ENCODE data around the gene RMND1.

Gene RMND1, protein sequence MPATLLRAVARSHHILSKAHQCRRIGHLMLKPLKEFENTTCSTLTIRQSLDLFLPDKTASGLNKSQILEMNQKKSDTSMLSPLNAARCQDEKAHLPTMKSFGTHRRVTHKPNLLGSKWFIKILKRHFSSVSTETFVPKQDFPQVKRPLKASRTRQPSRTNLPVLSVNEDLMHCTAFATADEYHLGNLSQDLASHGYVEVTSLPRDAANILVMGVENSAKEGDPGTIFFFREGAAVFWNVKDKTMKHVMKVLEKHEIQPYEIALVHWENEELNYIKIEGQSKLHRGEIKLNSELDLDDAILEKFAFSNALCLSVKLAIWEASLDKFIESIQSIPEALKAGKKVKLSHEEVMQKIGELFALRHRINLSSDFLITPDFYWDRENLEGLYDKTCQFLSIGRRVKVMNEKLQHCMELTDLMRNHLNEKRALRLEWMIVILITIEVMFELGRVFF

GRCh38 chr6:151451950-151452749, at the start of gene RMND1:
TSS of gene RMND1 (minus strand) at chr6:151452126. CDS start at chr6:151445811, 6,315 bp downstream.
- DNase-seq (ENCODE audit: insufficient read length, low spot score): peak; percentile 97
- FAIRE-seq: peak; percentile 81

- DNase-seq (ENCODE audit: insufficient read length, low spot score) (no peak), FAIRE-seq (no peak)
These were observed 47.6 kb upstream of the RMND1 start for GRCh38 chr6:151499551-151499950.

DNA sequence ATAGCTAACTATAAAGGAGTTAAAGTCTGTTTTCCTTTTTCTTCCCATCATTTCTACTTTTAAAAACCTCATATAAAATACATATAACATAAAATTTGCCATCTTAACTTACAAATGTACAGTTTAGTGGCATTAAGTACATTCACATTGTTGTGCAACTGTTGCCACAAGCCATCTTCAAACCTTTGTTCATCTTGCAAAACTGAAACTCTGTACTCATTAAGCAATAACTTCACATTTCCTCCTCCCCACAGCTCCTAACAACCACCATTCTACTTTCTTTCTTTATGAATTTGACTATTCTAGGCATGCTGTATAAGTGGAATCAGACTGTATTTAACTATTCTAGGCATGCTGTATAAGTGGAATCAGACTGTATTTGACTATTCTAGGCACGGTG, 46.4 kb upstream of the RMND1 start:
- FAIRE-seq (no peak), DNase-seq (ENCODE audit: insufficient read length, low spot score) (no peak)

DNA sequence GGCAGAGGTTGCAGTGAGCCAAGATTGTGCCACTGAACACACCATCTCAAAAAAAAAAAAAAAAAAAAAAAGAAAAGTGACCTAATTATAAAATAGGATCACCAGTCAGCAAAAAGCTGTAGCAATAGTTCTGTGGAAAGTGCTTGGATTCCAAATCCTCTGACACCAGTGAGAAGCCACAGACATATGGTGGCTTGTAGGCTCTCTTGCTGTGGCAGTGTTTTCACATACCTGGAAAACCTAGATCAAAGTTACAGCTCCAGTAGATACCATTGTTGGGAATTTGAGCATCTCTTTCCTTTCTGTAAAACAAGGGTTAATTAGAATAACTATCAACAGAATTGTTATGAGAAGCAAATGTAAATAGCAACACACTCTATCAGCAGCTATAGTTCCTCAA, 46.0 kb upstream of the RMND1 start:
- no peak for FAIRE-seq

GRCh38 chr6:151495380-151495779, 43.5 kb upstream of the RMND1 start:
- DNase-seq (ENCODE audit: insufficient read length, low spot score) (no peak), FAIRE-seq (no peak)

More for the DNA sequence above, 46.0 kb upstream of the RMND1 start:
- no peak for DNase-seq (ENCODE audit: insufficient read length, low spot score)

GRCh38 chr6:151494936-151495320, 43.0 kb upstream of the RMND1 start:
- DNase-seq (ENCODE audit: insufficient read length, low spot score) (no peak), FAIRE-seq (no peak)

DNA sequence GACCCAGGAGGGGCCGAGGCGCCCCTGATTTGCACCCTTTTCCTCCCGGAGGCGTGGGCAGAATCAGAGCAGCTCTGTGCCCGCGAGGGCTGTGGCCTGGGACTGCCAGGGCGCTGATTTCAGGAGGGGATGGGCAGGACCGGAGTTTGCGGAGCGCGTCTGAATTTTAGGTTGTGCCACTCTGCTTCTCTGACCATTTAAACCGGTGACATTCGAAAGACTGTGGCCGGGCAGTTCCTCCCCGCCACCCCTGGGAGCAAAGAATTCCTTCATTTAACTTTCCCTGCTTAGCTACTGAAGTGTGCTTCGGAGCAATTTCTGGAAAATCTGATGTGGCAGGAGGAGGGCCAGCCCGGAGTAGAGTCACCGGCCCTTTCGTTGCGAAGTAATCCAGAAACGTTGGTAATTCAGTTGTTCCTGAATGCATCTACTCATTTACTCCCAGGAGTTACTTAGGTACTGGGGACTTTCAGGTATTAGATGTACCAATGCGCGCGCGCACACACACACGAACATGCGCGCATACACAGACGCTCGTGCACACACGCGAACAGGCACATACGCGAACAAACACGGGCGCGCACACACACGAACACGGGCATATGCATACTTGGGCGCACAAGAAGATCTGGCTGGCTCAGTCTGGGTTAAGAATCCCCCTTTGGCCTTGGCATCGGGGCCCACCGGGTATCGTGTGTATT, 42.5 kb upstream of the RMND1 start:
- no peak for FAIRE-seq
- DNase-seq (ENCODE audit: insufficient read length, low spot score): no peak

DNA sequence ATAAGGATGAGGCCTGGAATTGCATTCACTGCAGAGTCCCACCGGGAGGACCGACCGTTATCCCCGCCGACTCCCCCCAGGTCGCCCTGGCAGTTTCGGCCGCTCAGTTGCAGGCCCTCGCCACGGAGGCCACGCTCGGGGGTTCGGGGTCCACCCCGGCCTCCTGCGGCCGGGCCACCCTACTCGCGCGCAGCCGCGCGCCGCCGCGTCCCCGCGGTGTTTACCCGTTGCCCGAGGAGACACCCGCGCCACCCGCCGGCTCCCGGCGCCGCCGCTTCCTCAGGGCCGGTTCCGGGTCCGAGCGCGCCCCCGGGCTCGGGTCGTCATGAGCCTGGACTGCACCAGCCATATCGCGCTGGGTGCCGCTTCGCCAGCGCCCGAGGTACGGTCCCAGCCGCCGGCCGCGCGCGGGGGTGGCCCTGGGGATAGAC, 41.9 kb upstream of the RMND1 start, which contains the start of gene CCDC170:
Gene CCDC170 (plus strand): TSS at position 214 of the 431 bp plus-strand sequence. CDS start 112 bp downstream, at position 326.
- FAIRE-seq: no peak
- DNase-seq (ENCODE audit: insufficient read length, low spot score): no peak

DNA sequence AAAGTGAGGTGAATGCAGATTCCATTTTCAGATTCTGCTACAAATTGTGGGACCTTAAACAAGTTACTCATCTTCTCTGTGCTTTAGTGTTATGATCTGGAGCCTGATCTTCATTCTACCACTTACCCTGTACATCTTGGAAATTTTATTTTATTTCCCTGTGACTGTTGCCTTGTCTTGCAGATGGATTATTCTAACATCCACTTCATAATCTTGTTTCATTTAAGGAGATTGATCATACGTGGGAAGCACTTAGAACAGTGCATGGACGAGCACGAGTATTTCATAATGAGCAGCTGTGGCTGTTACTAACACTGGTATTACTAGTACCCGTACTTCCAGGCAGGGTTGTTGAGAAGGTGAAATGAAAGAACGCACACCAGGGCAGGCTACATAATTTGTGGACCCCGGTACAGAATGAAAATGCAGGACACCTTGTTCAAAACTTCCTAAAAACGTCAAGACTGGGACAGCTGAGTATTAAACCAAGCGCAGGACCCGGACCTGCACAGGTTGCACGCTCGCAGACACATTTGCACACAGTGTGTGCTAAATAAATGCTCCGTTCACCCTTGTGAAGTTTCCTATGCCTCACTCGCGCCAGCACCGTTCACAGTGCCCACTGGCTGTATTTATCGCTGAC, 41.4 kb upstream of the RMND1 start:
- FAIRE-seq (no peak), DNase-seq (ENCODE audit: insufficient read length, low spot score) (no peak)

- FAIRE-seq (no peak), DNase-seq (ENCODE audit: insufficient read length, low spot score) (no peak)
These were observed 39.1 kb upstream of the RMND1 start for GRCh38 chr6:151490996-151491395.

DNA sequence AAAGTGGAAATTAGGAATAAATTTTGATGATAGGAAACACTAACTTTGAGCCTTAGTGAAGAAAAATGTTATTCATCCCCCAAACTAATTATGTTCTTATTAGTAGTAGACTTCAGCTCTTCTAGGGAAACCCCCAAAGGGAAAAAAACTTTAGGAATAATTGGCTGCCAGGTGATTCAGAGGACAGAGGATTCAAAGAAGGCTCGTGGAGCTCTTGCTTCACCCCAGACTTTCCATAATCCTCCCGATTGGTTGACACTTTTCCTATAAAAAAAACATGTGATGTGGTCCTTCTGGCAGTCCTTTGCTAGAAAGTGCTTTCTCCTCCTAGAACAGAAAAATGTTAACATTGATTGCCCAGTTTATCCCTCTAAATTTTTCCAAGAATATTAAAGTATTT, 36.3 kb upstream of the RMND1 start:
- no peak for DNase-seq (ENCODE audit: insufficient read length, low spot score)
- no peak for FAIRE-seq

DNA sequence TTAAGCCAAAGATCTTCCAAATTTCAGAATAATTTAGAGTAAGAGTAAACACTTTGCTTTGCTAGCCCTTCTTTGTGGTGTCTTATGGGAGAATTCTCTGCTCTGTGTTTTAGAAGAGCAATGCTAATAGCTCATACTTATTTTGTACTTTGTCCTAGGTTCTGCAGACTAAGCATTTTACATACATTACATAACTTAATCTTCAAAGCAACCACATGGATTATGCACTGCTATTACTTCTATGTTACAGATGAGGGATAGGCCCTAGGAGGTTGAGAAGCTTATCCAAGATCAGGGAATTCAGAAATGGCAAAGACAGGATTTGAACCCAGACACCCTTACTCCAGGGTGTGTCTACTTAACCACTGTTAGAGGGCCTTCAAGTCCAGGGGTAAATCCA, 32.1 kb upstream of the RMND1 start:
- FAIRE-seq: no peak
- DNase-seq (ENCODE audit: insufficient read length, low spot score): no peak

DNA sequence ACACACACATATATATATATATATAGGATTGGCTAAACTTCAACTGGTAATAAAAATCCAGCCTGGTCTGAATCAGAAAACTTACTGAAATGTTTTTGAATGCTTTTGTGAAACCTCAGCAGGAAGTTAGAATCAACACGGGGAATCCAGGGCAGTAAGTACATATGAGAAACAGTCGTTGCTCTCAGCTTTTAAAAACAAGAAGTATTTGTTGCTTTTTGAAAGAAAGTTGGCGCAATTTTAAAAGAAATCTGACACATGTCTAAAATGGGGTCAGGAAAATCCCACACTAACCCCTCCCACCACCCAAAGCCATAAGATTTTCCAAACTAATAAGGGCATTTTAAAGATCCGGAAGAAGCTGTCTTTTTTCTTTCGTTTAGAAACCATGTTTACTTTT, 30.4 kb upstream of the RMND1 start:
- no peak for FAIRE-seq
- no peak for DNase-seq (ENCODE audit: insufficient read length, low spot score)

GRCh38 chr6:151481786-151482185, 29.9 kb upstream of the RMND1 start:
- DNase-seq (ENCODE audit: insufficient read length, low spot score) (no peak), FAIRE-seq (no peak)

DNA sequence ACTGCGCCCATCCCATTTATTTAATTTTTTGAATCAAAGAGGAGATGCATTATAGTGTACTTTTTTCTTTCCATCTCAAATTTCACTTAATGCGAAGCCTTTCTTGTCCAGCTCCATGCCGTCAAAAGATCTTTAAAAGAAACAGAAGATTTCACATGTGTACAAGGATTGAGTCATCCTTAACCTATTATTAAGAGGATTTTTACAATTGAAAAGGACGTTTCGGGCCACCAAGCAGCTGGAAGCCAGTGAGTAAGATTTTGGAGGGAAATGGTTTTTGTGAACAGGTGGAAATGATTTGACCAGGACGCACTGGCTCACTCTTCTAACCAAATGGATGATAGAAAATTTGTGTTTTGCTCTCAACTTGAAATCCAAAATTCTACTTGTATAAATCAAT, 26.7 kb upstream of the RMND1 start:
- FAIRE-seq: no peak

GRCh38 chr6:151477726-151478125, 25.8 kb upstream of the RMND1 start:
- no peak for FAIRE-seq
- no peak for DNase-seq (ENCODE audit: insufficient read length, low spot score)

More for the DNA sequence above, 26.7 kb upstream of the RMND1 start:
- no peak for DNase-seq (ENCODE audit: insufficient read length, low spot score)

DNA sequence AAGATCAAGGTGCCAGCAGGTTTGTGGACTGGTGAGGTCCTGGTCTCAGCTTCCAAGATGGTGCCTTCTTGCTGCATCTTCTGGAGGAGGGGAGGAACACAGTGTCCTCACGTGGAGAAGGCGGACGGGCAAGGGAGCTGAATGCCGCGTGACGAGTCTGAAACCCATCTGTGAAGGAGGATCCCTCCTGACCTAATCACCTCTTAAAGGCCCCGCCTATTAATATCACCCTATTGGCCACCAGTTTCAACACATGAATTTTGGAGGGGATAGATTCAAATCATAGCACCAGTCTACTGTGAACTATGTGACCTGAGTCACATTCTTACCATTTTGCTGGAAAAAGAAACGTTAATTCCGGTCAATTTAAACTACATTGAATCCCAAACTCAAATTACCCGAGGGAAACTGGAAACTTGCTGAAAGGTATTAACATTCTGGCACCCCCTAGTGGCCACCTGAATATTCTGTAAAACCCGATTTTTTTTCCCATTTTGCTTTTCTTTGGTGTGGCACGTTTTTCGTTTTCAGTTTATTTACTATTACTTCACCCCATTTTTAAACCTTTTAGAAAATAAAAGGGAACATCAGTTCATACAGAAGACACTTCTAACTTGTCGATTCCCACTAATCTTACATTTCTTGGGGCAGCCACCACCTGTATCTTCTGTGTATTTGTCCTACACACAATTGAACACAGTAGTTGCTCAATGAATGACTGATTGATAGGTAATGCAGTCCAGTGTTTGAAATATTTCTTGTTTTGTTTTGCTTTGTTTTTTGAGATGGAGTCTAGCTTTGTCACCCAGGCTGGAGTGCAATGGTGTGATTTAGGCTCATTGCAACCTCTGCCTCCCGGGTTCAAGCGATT, 24.0 kb upstream of the RMND1 start:
- DNase-seq (ENCODE audit: insufficient read length, low spot score) (no peak), FAIRE-seq (no peak)

DNA sequence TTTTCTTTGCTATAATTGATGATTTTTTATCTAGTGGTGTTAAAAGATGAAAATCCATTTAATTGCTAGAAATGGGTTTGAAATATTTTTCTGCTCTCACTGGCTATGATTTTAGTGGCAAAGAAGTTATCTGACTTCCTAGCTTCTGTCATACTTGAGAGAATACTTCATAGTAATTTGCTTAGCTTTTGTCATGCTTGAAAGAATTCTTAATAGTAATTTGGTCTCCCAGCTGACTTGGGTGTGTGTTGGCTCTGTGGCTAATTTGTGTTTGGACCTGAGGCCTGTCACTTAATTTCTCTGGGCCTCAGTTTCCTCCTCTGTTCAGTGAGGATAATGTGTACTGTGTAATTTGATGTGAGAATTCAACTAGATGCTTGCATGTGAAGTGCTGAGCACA, 12.8 kb upstream of the RMND1 start:
- no peak for DNase-seq (ENCODE audit: insufficient read length, low spot score)
- FAIRE-seq: no peak

GRCh38 chr6:151461673-151462072, 9.7 kb upstream of the RMND1 start:
- no peak for FAIRE-seq
- no peak for DNase-seq (ENCODE audit: insufficient read length, low spot score)

Measured in HTR-8/SVneo (cell line).